PC-9 (cell line): ENCODE data around the gene GFOD2. TPM values are rescaled to one million over a fixed set of nuclear protein-coding genes. Genes with fewer than 3 reads are reported as not detected.

ENCODE experiments used
- BruUV-seq: library from RNA; stranded (reverse); fragments of 400-500 nt; replicated peaks from 2 replicates; lab custom pipeline; 2021; lab: Mats Ljungman, UMichigan
- CTCF ChIA-PET: fragments of 300-600 bp; sonication (Branson Sonifier 250); formaldehyde crosslinking; loops from one replicate; lab custom pipeline; 2022; ENCODE audit warnings: antibody characterized with exemption; lab: Charles Lee
- POLR2A ChIA-PET: fragments of 300-600 bp; sonication (Branson Sonifier 250); formaldehyde crosslinking; loops from one replicate; lab custom pipeline; 2022; ENCODE audit warnings: antibody characterized with exemption; ENCODE audit not compliant: unreplicated experiment; lab: Charles Lee
- DNase-seq, 2 experiments: peaks; one replicate each; pipeline versions ENCODE4 v3.0.0 to v3.0.0-alpha.2; 2015 to 2022; ENCODE audit warnings: mixed read lengths in 1 of 2
- H2AFZ ChIP-seq: fragments of 200-600 bp; sonication (generic); 2 replicates; pipeline ENCODE4 v1.8.1; 2017; ENCODE audit warnings: antibody characterized with exemption
- H3F3A ChIP-seq: fragments of 200-600 bp; sonication (generic); 2 replicates; pipeline ENCODE4 v1.8.1; 2017; ENCODE audit warnings: antibody characterized with exemption, mild to moderate bottlenecking, low read depth; ENCODE audit not compliant: insufficient read depth
- H3K27ac ChIP-seq: fragments of 200-600 bp; sonication (generic); 2 replicates; pipeline ENCODE4 v1.6.1; 2016; ENCODE audit warnings: mixed run types
- H3K27me3 ChIP-seq: fragments of 200-600 bp; sonication (generic); 2 replicates; pipeline ENCODE4 v1.6.1; 2016; ENCODE audit warnings: low read depth, mixed run types; ENCODE audit not compliant: insufficient read depth
- H3K36me3 ChIP-seq: fragments of 200-600 bp; sonication (generic); 2 replicates; pipeline ENCODE4 v1.6.1; 2016; ENCODE audit warnings: low read depth, mixed run types
- H3K4me1 ChIP-seq: fragments of 200-600 bp; sonication (generic); replicated peaks from 2 replicates; pipeline ENCODE4 v1.6.1; 2016; ENCODE audit warnings: mixed run types; ENCODE audit not compliant: insufficient read depth
- H3K4me2 ChIP-seq: fragments of 200-600 bp; sonication (generic); 2 replicates; pipeline ENCODE4 v1.6.1; 2017; ENCODE audit warnings: mixed run types
- H3K4me3 ChIP-seq: fragments of 200-600 bp; sonication (generic); 2 replicates; pipeline ENCODE4 v1.6.1; 2016; ENCODE audit warnings: mixed run types
- H3K79me2 ChIP-seq: fragments of 200-600 bp; sonication (generic); 2 replicates; pipeline ENCODE4 v1.6.1; 2017; ENCODE audit warnings: low read depth, mixed run types
- H3K9me2 ChIP-seq: fragments of 200-600 bp; sonication (generic); 2 replicates; pipeline ENCODE4 v1.8.1; 2017; ENCODE audit warnings: mild to moderate bottlenecking; ENCODE audit not compliant: insufficient read depth
- H3K9me3 ChIP-seq: fragments of 200-600 bp; sonication (generic); 2 replicates; pipeline ENCODE4 v1.8.1; 2016; ENCODE audit warnings: low read depth; ENCODE audit not compliant: insufficient read depth
- H4K20me1 ChIP-seq: fragments of 200-600 bp; sonication (generic); 2 replicates; pipeline ENCODE4 v1.8.1; 2017; ENCODE audit not compliant: insufficient read depth
- EZH2 ChIP-seq: fragments of 200-600 bp; sonication (generic); IDR thresholded peaks from 2 replicates; pipeline ENCODE4 v1.8.0; 2017; ENCODE audit warnings: antibody characterized with exemption, low read depth
- intact Hi-C: fragments of 100-400 bp; cut with micrococcal nuclease; formaldehyde crosslinking; loops from one replicate; pipeline ENCODE4 v1.10.0; 2022; ENCODE audit not compliant: unreplicated experiment
- total RNA-seq: library from RNA; stranded (reverse); gene quantifications from 2 replicates; pipeline ENCODE4 v1.2.3, GENCODE V29; 2021
- TF ChIP-seq, protein P1 (sequence below): fragments of 200-600 bp; sonication (generic); conservative IDR thresholded peaks from 2 replicates; pipeline ENCODE4 v1.6.1; 2017; ENCODE audit warnings: mixed run types, antibody characterized with exemption, mild to moderate bottlenecking, moderate library complexity

The GFOD2 gene
- total RNA-seq, 1 experiment from 2014 or later = 17.6 TPM

GRCh38 chr16:67674851-67675578 is 44.1 kb downstream of the GFOD2 start:
- Histone ChIP-seq H3K4me1 (peaks cover 26% of the 10 kb centered on the region), H3K4me2 (no peak overlapping the region), H3K4me3 (no peak overlapping the region), H3K27ac (no peak overlapping the region), H4K20me1 (no peaks in the 10 kb centered on the region), H3K79me2 (0 out of 2 replicates have a peak, but pooled peaks cover 3% of the 10 kb centered on the region), H3F3A (peaks cover 32% of the 10 kb centered on the region), H3K27me3 (no peaks in the 10 kb centered on the region), H3K36me3 (no peaks in the 10 kb centered on the region), H3K9me3 (no peaks in the 10 kb centered on the region), H3K9me2 (no peaks in the 10 kb centered on the region), H2AFZ (no peak overlapping the region)
- POLR2A ChIA-PET = no interaction called here
- CTCF ChIA-PET = no interaction called here
- no TSS peak for BruUV-seq
- TF ChIP-seq, protein P1, sequence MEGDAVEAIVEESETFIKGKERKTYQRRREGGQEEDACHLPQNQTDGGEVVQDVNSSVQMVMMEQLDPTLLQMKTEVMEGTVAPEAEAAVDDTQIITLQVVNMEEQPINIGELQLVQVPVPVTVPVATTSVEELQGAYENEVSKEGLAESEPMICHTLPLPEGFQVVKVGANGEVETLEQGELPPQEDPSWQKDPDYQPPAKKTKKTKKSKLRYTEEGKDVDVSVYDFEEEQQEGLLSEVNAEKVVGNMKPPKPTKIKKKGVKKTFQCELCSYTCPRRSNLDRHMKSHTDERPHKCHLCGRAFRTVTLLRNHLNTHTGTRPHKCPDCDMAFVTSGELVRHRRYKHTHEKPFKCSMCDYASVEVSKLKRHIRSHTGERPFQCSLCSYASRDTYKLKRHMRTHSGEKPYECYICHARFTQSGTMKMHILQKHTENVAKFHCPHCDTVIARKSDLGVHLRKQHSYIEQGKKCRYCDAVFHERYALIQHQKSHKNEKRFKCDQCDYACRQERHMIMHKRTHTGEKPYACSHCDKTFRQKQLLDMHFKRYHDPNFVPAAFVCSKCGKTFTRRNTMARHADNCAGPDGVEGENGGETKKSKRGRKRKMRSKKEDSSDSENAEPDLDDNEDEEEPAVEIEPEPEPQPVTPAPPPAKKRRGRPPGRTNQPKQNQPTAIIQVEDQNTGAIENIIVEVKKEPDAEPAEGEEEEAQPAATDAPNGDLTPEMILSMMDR = no peak
- TF ChIP-seq EZH2 = no peak
- intact Hi-C loops = loop anchor here (5.0 to 10.0 kb wide), 3 partner anchors 47 to 560 kb away; partner anchors contain the start of gene ESRP2
- DNase-seq = peak in 1 of 2 experiments; percentile 9

DNA sequence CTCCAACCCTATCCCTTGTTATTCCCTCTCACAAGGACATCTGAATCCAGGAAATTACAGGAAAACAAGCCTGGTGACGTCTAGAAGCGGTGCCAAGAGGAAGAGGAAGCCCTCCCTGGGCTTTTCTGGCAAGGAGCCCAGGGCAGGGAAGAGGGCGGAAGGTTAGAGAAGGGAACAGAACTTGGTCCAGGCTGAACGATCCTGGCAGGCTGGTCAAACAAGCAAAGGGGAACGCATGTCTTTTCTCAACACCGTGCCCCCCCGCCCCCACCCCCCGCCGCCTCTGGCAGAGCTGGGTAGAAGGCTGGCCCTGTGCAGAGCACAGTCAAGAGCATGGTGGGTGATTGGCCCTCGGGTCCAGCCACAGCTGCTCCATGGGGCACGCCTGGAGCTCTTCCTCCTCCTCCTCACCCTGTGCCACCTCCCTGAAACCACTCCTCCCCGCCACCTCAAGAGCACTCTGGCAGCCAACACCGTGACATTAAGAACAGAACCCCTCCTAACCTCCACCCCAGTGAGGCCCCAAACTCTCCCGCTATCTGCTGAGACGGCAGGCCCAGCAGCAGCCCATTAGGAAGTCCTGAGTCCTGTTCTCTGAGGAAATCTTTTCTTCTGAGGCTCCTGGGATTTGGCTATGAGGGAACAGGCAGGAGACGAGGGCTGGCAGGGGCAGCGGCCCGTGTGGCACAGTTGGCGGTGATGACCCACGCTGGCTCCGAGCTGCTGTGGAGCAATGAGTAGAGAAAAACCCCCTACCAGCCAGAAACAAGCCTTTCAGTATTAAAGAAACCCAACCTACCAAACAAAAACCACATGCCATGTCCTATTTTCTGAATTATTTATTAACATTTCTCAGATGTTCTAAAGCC is 45.2 kb downstream of the GFOD2 start:
- intact Hi-C loops = loop anchor here (2.0 to 10.0 kb wide), 3 partner anchors 133 to 561 kb away; partner anchors contain the start of genes ESRP2, RANBP10 and TSNAXIP1
- H3K79me2 ChIP-seq = 0 out of 2 replicates have a peak, but pooled peaks cover 3% of the 10 kb centered on the region
- H4K20me1 ChIP-seq = no peaks in the 10 kb centered on the region
- no peak for DNase-seq
- H3K9me3 ChIP-seq = no peaks in the 10 kb centered on the region
- BruUV-seq = no TSS peak
- H3K4me1 ChIP-seq = peaks cover 26% of the 10 kb centered on the region
- H3F3A ChIP-seq = peaks cover 36% of the 10 kb centered on the region
- no peaks in the 10 kb centered on the region for H3K9me2 ChIP-seq
- H3K27me3 ChIP-seq = no peaks in the 10 kb centered on the region
- no peak overlapping the region for H3K4me2 ChIP-seq
- no peak for TF ChIP-seq EZH2
- TF ChIP-seq, protein P1 = no peak
- H3K27ac ChIP-seq = no peak overlapping the region
- POLR2A ChIA-PET = no interaction called here
- CTCF ChIA-PET = no interaction called here
- H3K4me3 ChIP-seq = no peak overlapping the region
- no peaks in the 10 kb centered on the region for H3K36me3 ChIP-seq
- no peak overlapping the region for H2AFZ ChIP-seq
